ENCODE data around the gene CPAMD8.

- TF ChIP-seq RFX5 (IDR thresholded peaks at IDR 0.05; ENCODE audit: borderline replicate concordance, low read depth, low read length) (no peak), TAF1 (IDR thresholded peaks at IDR 0.05; ENCODE audit: low read depth, low read length) (no peak), CHD2 (IDR thresholded peaks at IDR 0.05; ENCODE audit: low read length) (no peak), EP300 (IDR thresholded peaks at IDR 0.05; ENCODE audit: borderline replicate concordance in 1 of 2, low read depth in 2 of 2, low read length in 2 of 2) (no peak), NANOG (IDR thresholded peaks at IDR 0.05; ENCODE audit: insufficient read depth, low read depth, low read length, poor library complexity, severe bottlenecking) (no peak), TCF12 (IDR thresholded peaks at IDR 0.05; ENCODE audit: low read depth, low read length) (no peak), RAD21 (IDR thresholded peaks at IDR 0.05 in 1 of 2, conservative IDR thresholded peaks at IDR 0.05 in 1 of 2; ENCODE audit: low read depth in 2 of 2, low read length in 2 of 2) (no peak)
- TF ChIP-seq, protein P1, sequence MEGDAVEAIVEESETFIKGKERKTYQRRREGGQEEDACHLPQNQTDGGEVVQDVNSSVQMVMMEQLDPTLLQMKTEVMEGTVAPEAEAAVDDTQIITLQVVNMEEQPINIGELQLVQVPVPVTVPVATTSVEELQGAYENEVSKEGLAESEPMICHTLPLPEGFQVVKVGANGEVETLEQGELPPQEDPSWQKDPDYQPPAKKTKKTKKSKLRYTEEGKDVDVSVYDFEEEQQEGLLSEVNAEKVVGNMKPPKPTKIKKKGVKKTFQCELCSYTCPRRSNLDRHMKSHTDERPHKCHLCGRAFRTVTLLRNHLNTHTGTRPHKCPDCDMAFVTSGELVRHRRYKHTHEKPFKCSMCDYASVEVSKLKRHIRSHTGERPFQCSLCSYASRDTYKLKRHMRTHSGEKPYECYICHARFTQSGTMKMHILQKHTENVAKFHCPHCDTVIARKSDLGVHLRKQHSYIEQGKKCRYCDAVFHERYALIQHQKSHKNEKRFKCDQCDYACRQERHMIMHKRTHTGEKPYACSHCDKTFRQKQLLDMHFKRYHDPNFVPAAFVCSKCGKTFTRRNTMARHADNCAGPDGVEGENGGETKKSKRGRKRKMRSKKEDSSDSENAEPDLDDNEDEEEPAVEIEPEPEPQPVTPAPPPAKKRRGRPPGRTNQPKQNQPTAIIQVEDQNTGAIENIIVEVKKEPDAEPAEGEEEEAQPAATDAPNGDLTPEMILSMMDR (IDR thresholded peaks at IDR 0.05; ENCODE audit: control extremely low read depth in 1 of 3, insufficient read depth in 1 of 3, low read depth in 1 of 3, low read length in 3 of 3) = no peak
- TF ChIP-seq, protein P2, sequence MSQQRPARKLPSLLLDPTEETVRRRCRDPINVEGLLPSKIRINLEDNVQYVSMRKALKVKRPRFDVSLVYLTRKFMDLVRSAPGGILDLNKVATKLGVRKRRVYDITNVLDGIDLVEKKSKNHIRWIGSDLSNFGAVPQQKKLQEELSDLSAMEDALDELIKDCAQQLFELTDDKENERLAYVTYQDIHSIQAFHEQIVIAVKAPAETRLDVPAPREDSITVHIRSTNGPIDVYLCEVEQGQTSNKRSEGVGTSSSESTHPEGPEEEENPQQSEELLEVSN (IDR thresholded peaks at IDR 0.05) = no peak
These were observed 149.7 kb downstream of the CPAMD8 start for GRCh38 chr19:16876904-16877361.

All from H1 (cell line).